ENCODE results near the gene ZCWPW1. TPM values are rescaled to one million over a fixed set of nuclear protein-coding genes. Genes with fewer than 3 reads are reported as not detected.

The ZCWPW1 gene
- total and polyA plus RNA-seq, 2 of the 13 experiments (the other 11 are each of a cell fraction or from before 2014, with no cell fraction given), result 2.4 to 2.5 TPM

- TF ChIP-seq BCL3 (CRISPR knock-in tag; IDR thresholded peaks at IDR 0.05), result no peak
- TF ChIP-seq ZMYM4 (CRISPR knock-in tag; IDR thresholded peaks at IDR 0.05), result no peak
- TF ChIP-seq MED1 (CRISPR knock-in tag; IDR thresholded peaks at IDR 0.05), result no peak
- TF ChIP-seq AKAP8 (CRISPR knock-in tag; IDR thresholded peaks at IDR 0.05), result no peak
- no peak for TF ChIP-seq PLRG1 (conservative IDR thresholded peaks at IDR 0.05)
- TF ChIP-seq ZNF101 (CRISPR knock-in tag; IDR thresholded peaks at IDR 0.05; ENCODE audit: borderline replicate concordance, low read depth), result no peak
Measured at GRCh38 chr7:100467638-100468373, 39.3 kb upstream of the ZCWPW1 start (continued).

GRCh38 chr7:100466653-100467605 lies 38.4 kb upstream of the ZCWPW1 start:
- Histone ChIP-seq H3K9me3 (ENCODE audit: low read length) (no peaks in the 10 kb centered on the region), H4K20me1 (ENCODE audit: insufficient read depth, low read length) (no peaks in the 10 kb centered on the region), H2AFZ (ENCODE audit: low read length) (no peak overlapping the region), H3K27me3 (ENCODE audit: control insufficient read depth in 1 of 2, insufficient read depth in 2 of 2, low read length in 2 of 2) (peaks cover 0 to 2% of the 10 kb centered on the region in 2 experiments; a peak in 1 of 5 replicates), H3K79me2 (ENCODE audit: insufficient read depth, low read length) (no peaks in the 10 kb centered on the region), H3K27ac (ENCODE audit: extremely low read length, insufficient read depth, low read length) (no peak overlapping the region), H3K4me3 (replicated peaks in 1 of 3; ENCODE audit: insufficient read depth in 1 of 3, low read depth in 2 of 3, low read length in 3 of 3) (no peak overlapping the region), H3K9ac (ENCODE audit: insufficient read depth, low read depth, low read length) (no peak overlapping the region), H3K4me2 (ENCODE audit: low read depth, low read length) (no peak overlapping the region), H3K36me3 (replicated peaks in 1 of 2; ENCODE audit: control insufficient read depth in 1 of 2, insufficient read depth in 2 of 2, low read length in 2 of 2) (no peaks in the 10 kb centered on the region), H3K4me1 (ENCODE audit: insufficient read depth, low read length) (peaks cover 27% of the 10 kb centered on the region)
- WGBS (ENCODE audit: low lambda C conversion rate), result 86% methylated on average over 26 of the region's 32 CpGs
- CTCF ChIA-PET (ENCODE audit: low intra/inter-chr PET ratio, low total read pairs), result interaction anchor here (0.7 kb wide), 1 partner anchor 16 kb away, joined by 5 read pairs; no protein-coding TSS in a partner anchor
- intact Hi-C loops (cut with micrococcal nuclease; ENCODE audit: unreplicated experiment) (loop anchor here (5.0 kb wide), 1 partner anchor 95 kb away; no protein-coding TSS in a partner anchor), in situ Hi-C loops (cut with HindIII; ENCODE audit: extremely low pct_ligation_motif_present, low pct_unique_long_range_greater_than_20kb) (loop anchor here (10.0 kb wide), 1 partner anchor 228 kb away; the partner anchor contains the start of gene GIGYF1)
- no TSS peak for BruUV-seq (replicated peaks)
- TF ChIP-seq HMG20B (CRISPR knock-in tag; conservative IDR thresholded peaks at IDR 0.05) (no peak), AGO2 (optimal IDR thresholded peaks at IDR 0.05; ENCODE audit: low read depth, low read length) (peak; percentile 33), IKZF4 (CRISPR knock-in tag; IDR thresholded peaks at IDR 0.05; ENCODE audit: borderline replicate concordance, low read depth, not compliant biosample characterization) (no peak)
- FAIRE-seq (no peak), DNase-seq (ENCODE audit: low spot score) (no peak), ATAC-seq (no peak)
- POLR2A ChIA-PET, result no interaction called here

All from HepG2 (cell line).